Ecto neural progenitor cell (in vitro differentiated cells): Measurements from ENCODE around the gene CYTH1.

Experiments used
- DNase-seq: peaks from one replicate; pipeline ENCODE4 v3.0.0-alpha.2; 2018; ENCODE audit warnings: low spot score

The CYTH1 gene

GRCh38 chr17:78781893-78782304 lies at the start of gene CYTH1:
TSS of gene CYTH1 (minus strand) at chr17:78782273. CDS start at chr17:78782223, 50 bp downstream.
- DNase-seq = no peak

GRCh38 chr17:78829477-78829876 lies 47.4 kb upstream of the CYTH1 start:
- no peak for DNase-seq

GRCh38 chr17:78828470-78829185 lies 46.6 kb upstream of the CYTH1 start:
- no peak for DNase-seq

- DNase-seq = no peak
Observed at GRCh38 chr17:78826836-78827509, 44.9 kb upstream of the CYTH1 start.

GRCh38 chr17:78826421-78826820 lies 44.3 kb upstream of the CYTH1 start:
- DNase-seq = no peak

GRCh38 chr17:78825696-78826095 lies 43.6 kb upstream of the CYTH1 start:
- no peak for DNase-seq

GRCh38 chr17:78824240-78824639 lies 42.2 kb upstream of the CYTH1 start:
- DNase-seq = no peak

- DNase-seq = peak; percentile 53
Observed at GRCh38 chr17:78823282-78824046, 41.4 kb upstream of the CYTH1 start.

- no peak for DNase-seq
Observed at GRCh38 chr17:78822552-78822951, 40.5 kb upstream of the CYTH1 start.

- DNase-seq = no peak
Observed at GRCh38 chr17:78821961-78822360, 39.9 kb upstream of the CYTH1 start.

- no peak for DNase-seq
Observed at GRCh38 chr17:78820841-78821240, 38.8 kb upstream of the CYTH1 start.

GRCh38 chr17:78819806-78820792 lies 38.0 kb upstream of the CYTH1 start:
- DNase-seq = no peak

GRCh38 chr17:78819402-78819801 lies 37.3 kb upstream of the CYTH1 start:
- no peak for DNase-seq

GRCh38 chr17:78818932-78819331 lies 36.9 kb upstream of the CYTH1 start:
- no peak for DNase-seq

- no peak for DNase-seq
Observed at GRCh38 chr17:78818152-78818846, 36.2 kb upstream of the CYTH1 start.

- no peak for DNase-seq
Observed at GRCh38 chr17:78817123-78817522, 35.0 kb upstream of the CYTH1 start.

- no peak for DNase-seq
Observed at GRCh38 chr17:78815696-78816095, 33.6 kb upstream of the CYTH1 start.

GRCh38 chr17:78812855-78813254 lies 30.8 kb upstream of the CYTH1 start:
- no peak for DNase-seq

GRCh38 chr17:78808163-78808562 lies 26.1 kb upstream of the CYTH1 start:
- no peak for DNase-seq

- DNase-seq = no peak
Observed at GRCh38 chr17:78806451-78806850, 24.4 kb upstream of the CYTH1 start.

GRCh38 chr17:78805301-78805700 lies 23.2 kb upstream of the CYTH1 start:
- DNase-seq = no peak
